ENCODE data around the gene NBR1.

DNA sequence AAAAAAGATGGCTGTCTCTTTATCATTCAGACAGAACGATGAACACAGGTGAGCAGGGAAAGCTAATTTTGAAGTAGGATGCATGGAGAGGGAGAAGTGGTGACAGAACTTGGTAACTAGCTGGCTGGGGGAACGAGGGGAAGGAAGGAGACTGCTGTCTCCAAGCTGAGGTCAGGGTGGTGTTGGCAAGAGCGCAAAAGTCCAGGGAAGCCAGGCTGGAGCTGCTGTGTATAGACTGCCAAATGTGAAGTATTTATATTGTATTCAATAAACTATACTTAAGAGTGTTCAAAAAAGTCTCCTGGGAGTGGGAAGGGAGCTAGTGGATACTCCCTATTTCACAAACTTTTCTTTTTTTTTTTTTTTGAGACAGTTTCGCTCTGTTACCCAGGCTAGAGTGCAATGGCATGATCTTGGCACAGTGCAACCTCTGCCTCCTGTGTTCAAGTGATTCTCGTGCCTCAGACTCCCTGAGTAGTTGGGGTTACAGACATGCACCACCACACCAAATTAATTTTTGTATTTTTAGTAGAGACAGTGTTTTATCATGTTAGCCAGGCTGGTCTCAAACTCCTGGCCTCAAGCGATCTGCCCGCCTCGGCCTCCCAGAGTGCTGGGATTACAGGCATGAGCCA is 48.8 kb downstream of the NBR1 start:
- TF ChIP-seq, protein P1, sequence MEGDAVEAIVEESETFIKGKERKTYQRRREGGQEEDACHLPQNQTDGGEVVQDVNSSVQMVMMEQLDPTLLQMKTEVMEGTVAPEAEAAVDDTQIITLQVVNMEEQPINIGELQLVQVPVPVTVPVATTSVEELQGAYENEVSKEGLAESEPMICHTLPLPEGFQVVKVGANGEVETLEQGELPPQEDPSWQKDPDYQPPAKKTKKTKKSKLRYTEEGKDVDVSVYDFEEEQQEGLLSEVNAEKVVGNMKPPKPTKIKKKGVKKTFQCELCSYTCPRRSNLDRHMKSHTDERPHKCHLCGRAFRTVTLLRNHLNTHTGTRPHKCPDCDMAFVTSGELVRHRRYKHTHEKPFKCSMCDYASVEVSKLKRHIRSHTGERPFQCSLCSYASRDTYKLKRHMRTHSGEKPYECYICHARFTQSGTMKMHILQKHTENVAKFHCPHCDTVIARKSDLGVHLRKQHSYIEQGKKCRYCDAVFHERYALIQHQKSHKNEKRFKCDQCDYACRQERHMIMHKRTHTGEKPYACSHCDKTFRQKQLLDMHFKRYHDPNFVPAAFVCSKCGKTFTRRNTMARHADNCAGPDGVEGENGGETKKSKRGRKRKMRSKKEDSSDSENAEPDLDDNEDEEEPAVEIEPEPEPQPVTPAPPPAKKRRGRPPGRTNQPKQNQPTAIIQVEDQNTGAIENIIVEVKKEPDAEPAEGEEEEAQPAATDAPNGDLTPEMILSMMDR (conservative IDR thresholded peaks at IDR 0.05; ENCODE audit: low read depth in 2 of 2), result no peak
- TF ChIP-seq JUNB (IDR thresholded peaks at IDR 0.05; ENCODE audit: unreplicated experiment) (no peak), EZH2 (IDR thresholded peaks at IDR 0.05; ENCODE audit: low read depth, unreplicated experiment) (no peak), STAT1 (IDR thresholded peaks at IDR 0.05; ENCODE audit: unreplicated experiment) (no peak), EZH2phosphoT487 (IDR thresholded peaks at IDR 0.05; ENCODE audit: unreplicated experiment) (no peak), CREB1 (CRISPR knock-in tag; IDR thresholded peaks at IDR 0.05; ENCODE audit: low read depth) (no peak), POLR2AphosphoS5 (IDR thresholded peaks at IDR 0.05; ENCODE audit: low read depth) (no peak), ZNF114 (CRISPR knock-in tag; IDR thresholded peaks at IDR 0.05) (no peak)
- TF ChIP-seq, protein P2, sequence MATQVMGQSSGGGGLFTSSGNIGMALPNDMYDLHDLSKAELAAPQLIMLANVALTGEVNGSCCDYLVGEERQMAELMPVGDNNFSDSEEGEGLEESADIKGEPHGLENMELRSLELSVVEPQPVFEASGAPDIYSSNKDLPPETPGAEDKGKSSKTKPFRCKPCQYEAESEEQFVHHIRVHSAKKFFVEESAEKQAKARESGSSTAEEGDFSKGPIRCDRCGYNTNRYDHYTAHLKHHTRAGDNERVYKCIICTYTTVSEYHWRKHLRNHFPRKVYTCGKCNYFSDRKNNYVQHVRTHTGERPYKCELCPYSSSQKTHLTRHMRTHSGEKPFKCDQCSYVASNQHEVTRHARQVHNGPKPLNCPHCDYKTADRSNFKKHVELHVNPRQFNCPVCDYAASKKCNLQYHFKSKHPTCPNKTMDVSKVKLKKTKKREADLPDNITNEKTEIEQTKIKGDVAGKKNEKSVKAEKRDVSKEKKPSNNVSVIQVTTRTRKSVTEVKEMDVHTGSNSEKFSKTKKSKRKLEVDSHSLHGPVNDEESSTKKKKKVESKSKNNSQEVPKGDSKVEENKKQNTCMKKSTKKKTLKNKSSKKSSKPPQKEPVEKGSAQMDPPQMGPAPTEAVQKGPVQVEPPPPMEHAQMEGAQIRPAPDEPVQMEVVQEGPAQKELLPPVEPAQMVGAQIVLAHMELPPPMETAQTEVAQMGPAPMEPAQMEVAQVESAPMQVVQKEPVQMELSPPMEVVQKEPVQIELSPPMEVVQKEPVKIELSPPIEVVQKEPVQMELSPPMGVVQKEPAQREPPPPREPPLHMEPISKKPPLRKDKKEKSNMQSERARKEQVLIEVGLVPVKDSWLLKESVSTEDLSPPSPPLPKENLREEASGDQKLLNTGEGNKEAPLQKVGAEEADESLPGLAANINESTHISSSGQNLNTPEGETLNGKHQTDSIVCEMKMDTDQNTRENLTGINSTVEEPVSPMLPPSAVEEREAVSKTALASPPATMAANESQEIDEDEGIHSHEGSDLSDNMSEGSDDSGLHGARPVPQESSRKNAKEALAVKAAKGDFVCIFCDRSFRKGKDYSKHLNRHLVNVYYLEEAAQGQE (IDR thresholded peaks at IDR 0.05; ENCODE audit: unreplicated experiment), result no peak
- TF ChIP-seq, protein P3, sequence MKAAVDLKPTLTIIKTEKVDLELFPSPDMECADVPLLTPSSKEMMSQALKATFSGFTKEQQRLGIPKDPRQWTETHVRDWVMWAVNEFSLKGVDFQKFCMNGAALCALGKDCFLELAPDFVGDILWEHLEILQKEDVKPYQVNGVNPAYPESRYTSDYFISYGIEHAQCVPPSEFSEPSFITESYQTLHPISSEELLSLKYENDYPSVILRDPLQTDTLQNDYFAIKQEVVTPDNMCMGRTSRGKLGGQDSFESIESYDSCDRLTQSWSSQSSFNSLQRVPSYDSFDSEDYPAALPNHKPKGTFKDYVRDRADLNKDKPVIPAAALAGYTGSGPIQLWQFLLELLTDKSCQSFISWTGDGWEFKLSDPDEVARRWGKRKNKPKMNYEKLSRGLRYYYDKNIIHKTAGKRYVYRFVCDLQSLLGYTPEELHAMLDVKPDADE (IDR thresholded peaks at IDR 0.05), result no peak

Data from GM23338 (cell line).